Gastroesophageal sphincter (tissue), 3 donors: ENCODE results near the gene ZNF235.

ENCODE experiments used
- POLR2A ChIP-seq, 2 donors: fragments of 450-650 bp; IDR thresholded peaks; one replicate each; pipeline ENCODE4 v1.6.1; 2017; ENCODE audit warnings: antibody characterized with exemption in 2 of 2, mild to moderate bottlenecking in 2 of 2, moderate library complexity in 1 of 2
- POLR2AphosphoS5 ChIP-seq: sonication (generic); formaldehyde crosslinking; IDR thresholded peaks from one replicate; pipeline ENCODE4 v1.6.1; 2017; ENCODE audit warnings: antibody characterized with exemption
- TF ChIP-seq, protein P1 (sequence below), 4 experiments: fragments of 200-600 bp in 2 of 4; fragments of 450-650 bp in 2 of 4; sonication (generic) in 1 of 4; IDR thresholded peaks; one replicate each; pipeline ENCODE4 v1.5.1; 2017 to 2019; ENCODE audit warnings: antibody characterized with exemption in 4 of 4, mild to moderate bottlenecking in 2 of 4, moderate library complexity in 2 of 4

DNA sequence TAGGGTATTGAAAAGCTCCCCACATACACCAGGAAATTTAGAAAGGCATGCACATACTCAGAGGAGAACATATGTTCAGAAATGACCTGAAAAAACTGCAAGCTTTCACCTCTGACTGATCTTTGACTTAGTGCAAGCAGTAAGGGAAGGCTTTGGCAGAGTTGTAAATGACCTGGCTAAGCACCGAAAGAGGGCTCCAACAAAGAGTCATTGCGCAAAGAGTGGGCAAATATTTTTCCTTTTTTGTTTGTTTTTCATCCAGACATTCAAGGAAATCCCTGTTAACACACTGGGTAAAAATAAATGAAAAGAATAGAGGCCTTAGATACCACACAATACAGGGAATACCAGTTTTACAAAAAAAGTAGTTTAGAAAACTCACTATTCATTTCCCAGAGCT, 50.3 kb downstream of the ZNF235 start:
- TF ChIP-seq, protein P1, sequence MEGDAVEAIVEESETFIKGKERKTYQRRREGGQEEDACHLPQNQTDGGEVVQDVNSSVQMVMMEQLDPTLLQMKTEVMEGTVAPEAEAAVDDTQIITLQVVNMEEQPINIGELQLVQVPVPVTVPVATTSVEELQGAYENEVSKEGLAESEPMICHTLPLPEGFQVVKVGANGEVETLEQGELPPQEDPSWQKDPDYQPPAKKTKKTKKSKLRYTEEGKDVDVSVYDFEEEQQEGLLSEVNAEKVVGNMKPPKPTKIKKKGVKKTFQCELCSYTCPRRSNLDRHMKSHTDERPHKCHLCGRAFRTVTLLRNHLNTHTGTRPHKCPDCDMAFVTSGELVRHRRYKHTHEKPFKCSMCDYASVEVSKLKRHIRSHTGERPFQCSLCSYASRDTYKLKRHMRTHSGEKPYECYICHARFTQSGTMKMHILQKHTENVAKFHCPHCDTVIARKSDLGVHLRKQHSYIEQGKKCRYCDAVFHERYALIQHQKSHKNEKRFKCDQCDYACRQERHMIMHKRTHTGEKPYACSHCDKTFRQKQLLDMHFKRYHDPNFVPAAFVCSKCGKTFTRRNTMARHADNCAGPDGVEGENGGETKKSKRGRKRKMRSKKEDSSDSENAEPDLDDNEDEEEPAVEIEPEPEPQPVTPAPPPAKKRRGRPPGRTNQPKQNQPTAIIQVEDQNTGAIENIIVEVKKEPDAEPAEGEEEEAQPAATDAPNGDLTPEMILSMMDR (IDR thresholded peaks at IDR 0.05): no peak
- TF ChIP-seq POLR2A (IDR thresholded peaks at IDR 0.05) (no peak), POLR2AphosphoS5 (no peak)
